Ovary (tissue), 9 donors: ENCODE results near the gene SMIM44. TPM values are rescaled to one million over a fixed set of nuclear protein-coding genes. Genes with fewer than 3 reads are reported as not detected.

ENCODE experiments used
- DNase-seq, 5 donors: peaks; one replicate each; pipeline ENCODE4 v3.0.0-alpha.2; 2019 to 2020
- H3K27ac ChIP-seq, 2 donors: fragments of 200-600 bp; one replicate each; pipeline versions ENCODE4 v1.5.1 to v1.8.0; 2019 to 2022
- H3K27me3 ChIP-seq: fragments of 200-600 bp; one replicate; pipeline ENCODE4 v1.8.0; 2022
- H3K36me3 ChIP-seq: fragments of 200-600 bp; sonication (generic); one replicate; pipeline ENCODE4 v1.5.1; 2019
- H3K4me1 ChIP-seq: one replicate; pipeline ENCODE4 v1.8.1; 2013; ENCODE audit warnings: mild to moderate bottlenecking, moderate library complexity; ENCODE audit not compliant: insufficient read depth
- H3K4me3 ChIP-seq: fragments of 200-600 bp; sonication (generic); one replicate; pipeline ENCODE4 v1.5.1; 2017
- H3K9me3 ChIP-seq, 2 donors: fragments of 200-600 bp in 1 of 2; sonication (generic) in 1 of 2; one replicate each; pipeline versions ENCODE4 v1.5.1 to v1.8.1; 2013 to 2019; ENCODE audit warnings: mild to moderate bottlenecking in 1 of 2, moderate library complexity in 1 of 2
- EP300 ChIP-seq: sonication (generic); formaldehyde crosslinking; IDR thresholded peaks from one replicate; pipeline ENCODE4 v1.6.1; 2017; ENCODE audit warnings: antibody characterized with exemption
- POLR2A ChIP-seq: fragments of 450-650 bp; IDR thresholded peaks from one replicate; pipeline ENCODE4 v1.6.1; 2017; ENCODE audit warnings: antibody characterized with exemption, mild to moderate bottlenecking, moderate library complexity
- WGBS, 3 donors: extraction: QIAGEN DNeasy Blood & Tissue Kit in 1 of 3; methylation state at CpG; one replicate each; pipeline versions ENCODE4 v1.1.5 to v1.1.7; 2013 to 2017; 5-methylcytosine and 5-hydroxymethylcytosine counted together
- intact Hi-C, 4 donors: fragments of 100-400 bp; cut with DNase I; formaldehyde crosslinking; loops; one replicate each; pipeline versions ENCODE4 v1.11.0 to v1.15.1; 2022 to 2023
- polyA plus RNA-seq, 2 donors: library from polyadenylated mRNA; stranded (reverse); fragments of 200-250 nt in 1 of 2; fragments of 350-450 nt in 1 of 2; fragmentation: Illumina TruSeq in 1 of 2; extraction: RNeasy Lipid Tissue Mini Kit (QIAGEN cat#74804) in 1 of 2; gene quantifications; one replicate each; pipeline ENCODE4 v1.2.3, GENCODE V29; 2013 to 2014
- total RNA-seq, 7 donors: library from RNA; depleted of rRNA in 2 of 7; stranded (reverse); fragments of >200 nt in 2 of 7; fragmentation: NEBNext Ultra II Directional in 3 of 7; extraction: Animal tissue kit (Norgen Biotek cat#: 25700) in 3 of 7; gene quantifications; one replicate each; pipeline versions ENCODE4 v1.1.0 to v1.2.4, GENCODE V29; 2016 to 2023
- TF ChIP-seq, protein P1 (sequence below), 3 donors: fragments of 450-650 bp in 2 of 3; fragments of 200-600 bp in 1 of 3; IDR thresholded peaks; one replicate each; pipeline versions ENCODE4 v1.5.1 to v1.8.0; 2016 to 2022; ENCODE audit warnings: antibody characterized with exemption in 3 of 3, mild to moderate bottlenecking in 1 of 3
- donor health status: DM: no; HTN: no; CAD: no; lungs with moderate emphysema.
- donor health status: DM: no; HTN: no; CAD: no.
- donor health status: Bipolar disorder and iron deficiency.
- donor health status: DM: yes; HTN: yes; CAD: no.
- donor health status: DM: no; HTN: no; CAD: no.
- donor health status: DM: yes; HTN: yes; CAD: no.

SMIM44 gene
- total and polyA plus RNA-seq, 9 donors = 0.92 TPM; not detected in 8

DNA sequence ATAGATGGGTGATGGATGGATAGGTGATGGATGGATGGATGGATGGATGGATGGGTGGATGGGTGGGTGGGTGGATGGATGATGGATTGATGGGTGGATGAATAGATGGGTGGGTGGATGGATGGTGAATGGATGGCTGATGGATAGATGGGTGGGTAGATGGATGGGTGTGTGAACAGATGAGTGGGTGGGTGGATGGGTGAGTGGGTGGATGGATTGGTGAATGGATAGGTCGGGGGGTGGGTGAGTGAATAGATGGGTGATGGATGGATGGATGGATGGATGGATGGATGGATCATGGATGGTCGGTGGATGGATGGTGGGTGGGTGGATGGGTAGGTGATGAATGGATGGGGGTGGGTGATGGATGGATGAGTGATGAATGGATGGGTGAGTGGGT, 6.4 kb downstream of the SMIM44 start:
- TF ChIP-seq, protein P1, sequence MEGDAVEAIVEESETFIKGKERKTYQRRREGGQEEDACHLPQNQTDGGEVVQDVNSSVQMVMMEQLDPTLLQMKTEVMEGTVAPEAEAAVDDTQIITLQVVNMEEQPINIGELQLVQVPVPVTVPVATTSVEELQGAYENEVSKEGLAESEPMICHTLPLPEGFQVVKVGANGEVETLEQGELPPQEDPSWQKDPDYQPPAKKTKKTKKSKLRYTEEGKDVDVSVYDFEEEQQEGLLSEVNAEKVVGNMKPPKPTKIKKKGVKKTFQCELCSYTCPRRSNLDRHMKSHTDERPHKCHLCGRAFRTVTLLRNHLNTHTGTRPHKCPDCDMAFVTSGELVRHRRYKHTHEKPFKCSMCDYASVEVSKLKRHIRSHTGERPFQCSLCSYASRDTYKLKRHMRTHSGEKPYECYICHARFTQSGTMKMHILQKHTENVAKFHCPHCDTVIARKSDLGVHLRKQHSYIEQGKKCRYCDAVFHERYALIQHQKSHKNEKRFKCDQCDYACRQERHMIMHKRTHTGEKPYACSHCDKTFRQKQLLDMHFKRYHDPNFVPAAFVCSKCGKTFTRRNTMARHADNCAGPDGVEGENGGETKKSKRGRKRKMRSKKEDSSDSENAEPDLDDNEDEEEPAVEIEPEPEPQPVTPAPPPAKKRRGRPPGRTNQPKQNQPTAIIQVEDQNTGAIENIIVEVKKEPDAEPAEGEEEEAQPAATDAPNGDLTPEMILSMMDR (IDR thresholded peaks at IDR 0.05) = no peak
- TF ChIP-seq POLR2A (no peak), EP300 (no peak)
- H3K4me1 ChIP-seq = no peaks in the 10 kb centered on the region
- intact Hi-C loops = loop anchor here in 1 of 4 donors (5.0 kb wide), 1 partner anchor 165 kb away; no protein-coding TSS in a partner anchor
- no peaks in the 10 kb centered on the region for H3K9me3 ChIP-seq
- H3K27ac ChIP-seq = no peak overlapping the region
- WGBS, 3 donors = 58 to 90% (median 81%) methylated on average over 2 of the region's 2 CpGs
- no peaks in the 10 kb centered on the region for H3K36me3 ChIP-seq
- no peak overlapping the region for H3K4me3 ChIP-seq
- no peak for DNase-seq
- no peaks in the 10 kb centered on the region for H3K27me3 ChIP-seq

DNA sequence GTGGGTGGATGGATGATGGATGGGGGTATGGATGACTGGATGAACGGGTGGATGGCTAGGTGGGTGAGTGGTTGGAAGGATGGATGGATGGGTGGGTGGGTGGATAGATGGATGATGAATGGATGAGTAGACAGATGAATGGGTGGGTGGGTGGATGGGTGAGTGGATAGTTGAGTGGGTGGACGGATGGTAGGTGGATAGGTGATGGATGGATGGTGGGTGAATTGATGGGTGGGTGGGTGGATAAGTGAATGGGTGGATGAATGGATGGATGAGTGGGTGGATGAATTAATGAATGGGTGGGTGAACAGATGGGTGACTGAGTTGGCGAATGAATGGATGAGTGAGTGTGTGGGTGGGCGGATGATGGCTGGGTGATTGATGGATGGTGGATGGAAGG, 7.8 kb downstream of the SMIM44 start:
- Histone ChIP-seq H3K4me1 (no peaks in the 10 kb centered on the region), H3K36me3 (no peaks in the 10 kb centered on the region), H3K27me3 (no peaks in the 10 kb centered on the region), H3K4me3 (no peak overlapping the region), H3K27ac (no peak overlapping the region), H3K9me3 (no peaks in the 10 kb centered on the region)
- DNase-seq = no peak
- WGBS, 3 donors = 76 to 87% (median 80%) methylated on average over 4 of the region's 4 CpGs
- intact Hi-C loops = loop anchor here in 2 of 4 donors (2.0 to 5.0 kb wide), 2 partner anchors 151 to 163 kb away; no protein-coding TSS in a partner anchor
- TF ChIP-seq EP300 = no peak
- TF ChIP-seq, protein P1 (IDR thresholded peaks at IDR 0.05) = no peak
- no peak for TF ChIP-seq POLR2A

DNA sequence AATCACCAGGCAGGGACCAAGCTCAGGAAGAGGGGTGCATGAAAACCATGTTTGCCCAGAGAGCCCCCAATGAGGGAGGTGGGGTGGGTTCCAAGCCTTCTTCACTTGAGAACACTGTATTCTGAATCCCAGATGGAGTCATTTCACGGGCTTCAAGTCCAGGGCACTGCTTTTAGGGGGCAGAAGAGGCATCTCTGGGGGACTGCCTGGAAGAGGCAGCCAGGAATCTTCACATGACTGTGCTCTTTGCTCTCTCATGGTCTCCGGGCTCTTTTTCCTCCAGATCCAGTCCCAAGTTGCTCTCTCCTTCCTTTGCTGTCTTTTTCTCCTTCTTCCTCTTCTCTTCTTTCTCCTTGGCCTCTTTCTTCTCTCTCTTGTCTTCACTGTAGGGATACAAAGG, 8.6 kb downstream of the SMIM44 start:
- TF ChIP-seq EP300 (no peak), POLR2A (no peak)
- TF ChIP-seq, protein P1 (IDR thresholded peaks at IDR 0.05) = no peak
- no peaks in the 10 kb centered on the region for H3K27me3 ChIP-seq

DNA sequence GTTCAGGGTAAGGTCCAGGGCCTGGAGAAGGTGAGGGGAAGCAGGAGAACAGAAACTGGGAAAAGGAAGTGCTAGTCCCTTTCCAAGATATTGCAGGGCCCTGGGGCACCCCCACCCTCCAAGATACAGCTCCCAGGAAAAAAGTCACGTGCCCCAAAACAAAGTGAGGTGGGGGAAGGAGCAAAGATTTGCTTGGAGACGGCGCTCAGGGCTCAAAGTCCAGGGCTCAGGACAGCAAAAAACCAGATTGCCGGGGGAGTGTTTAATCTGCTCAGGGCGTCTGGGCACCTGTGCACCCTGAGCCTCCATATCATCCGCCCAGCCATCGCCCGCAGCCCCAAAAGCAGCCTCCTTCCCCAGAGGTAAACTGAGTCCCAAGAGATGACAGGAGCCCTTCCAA, 9.2 kb downstream of the SMIM44 start:
- intact Hi-C loops = loop anchor here in 1 of 4 donors (2.0 kb wide), 1 partner anchor 149 kb away; no protein-coding TSS in a partner anchor
- no peaks in the 10 kb centered on the region for H3K9me3 ChIP-seq

More for the DNA sequence above, 8.6 kb downstream of the SMIM44 start:
- intact Hi-C loops = loop anchor here in 2 of 4 donors (2.0 to 5.0 kb wide), 2 partner anchors 150 to 162 kb away; no protein-coding TSS in a partner anchor
- no peaks in the 10 kb centered on the region for H3K4me1 ChIP-seq
- no peak overlapping the region for H3K4me3 ChIP-seq
- H3K9me3 ChIP-seq = no peaks in the 10 kb centered on the region
- WGBS, 3 donors = 64 to 74% (median 65%) methylated on average over 2 of the region's 2 CpGs
- no peaks in the 10 kb centered on the region for H3K36me3 ChIP-seq
- H3K27ac ChIP-seq = no peak overlapping the region
- no peak for DNase-seq

More for the DNA sequence above, 9.2 kb downstream of the SMIM44 start:
- no peak overlapping the region for H3K4me3 ChIP-seq
- 62 to 71% (median 63%) methylated on average over 8 of the region's 8 CpGs for WGBS, 3 donors
- no peak overlapping the region for H3K27ac ChIP-seq
- H3K36me3 ChIP-seq = no peaks in the 10 kb centered on the region
- no peaks in the 10 kb centered on the region for H3K27me3 ChIP-seq
- H3K4me1 ChIP-seq = no peaks in the 10 kb centered on the region
- DNase-seq = no peak
- no peak for TF ChIP-seq POLR2A
- no peak for TF ChIP-seq EP300
- TF ChIP-seq, protein P1 (IDR thresholded peaks at IDR 0.05) = no peak
